HepG2 (cell line): Measurements from ENCODE around the gene CD151.

Experiments
- ELF1 ChIP-seq: sonication (generic); formaldehyde crosslinking; IDR thresholded peaks from 2 replicates; pipeline ENCODE4 v1.4.0; 2020; ENCODE audit warnings: missing genetic modification reagents
- POLR2AphosphoS5 ChIP-seq: IDR thresholded peaks from 2 replicates; pipeline ENCODE4 v1.6.1; 2012; ENCODE audit warnings: low read depth, low read length
- SIN3A ChIP-seq: IDR thresholded peaks from 2 replicates; pipeline ENCODE4 v1.6.1; 2011; ENCODE audit warnings: low read depth, mild to moderate bottlenecking, control low read depth, low read length, borderline replicate concordance
- YY1 ChIP-seq: IDR thresholded peaks from 2 replicates; pipeline ENCODE4 v1.6.1; 2011; ENCODE audit warnings: low read length, low read depth, moderate library complexity, mild to moderate bottlenecking; ENCODE audit not compliant: insufficient read depth, insufficient replicate concordance
- TF ChIP-seq, protein P1 (sequence below): sonication (generic); formaldehyde crosslinking; IDR thresholded peaks from 2 replicates; pipeline ENCODE4 v1.5.0; 2020; ENCODE audit warnings: mild to moderate bottlenecking, missing genetic modification reagents, moderate library complexity

GRCh38 chr11:803770-804598 is 28.8 kb upstream of the CD151 start:
- TF ChIP-seq YY1, result no peak
- no peak for TF ChIP-seq SIN3A
- TF ChIP-seq ELF1 (CRISPR knock-in tag), result no peak
- no peak for TF ChIP-seq POLR2AphosphoS5
- TF ChIP-seq, protein P1, sequence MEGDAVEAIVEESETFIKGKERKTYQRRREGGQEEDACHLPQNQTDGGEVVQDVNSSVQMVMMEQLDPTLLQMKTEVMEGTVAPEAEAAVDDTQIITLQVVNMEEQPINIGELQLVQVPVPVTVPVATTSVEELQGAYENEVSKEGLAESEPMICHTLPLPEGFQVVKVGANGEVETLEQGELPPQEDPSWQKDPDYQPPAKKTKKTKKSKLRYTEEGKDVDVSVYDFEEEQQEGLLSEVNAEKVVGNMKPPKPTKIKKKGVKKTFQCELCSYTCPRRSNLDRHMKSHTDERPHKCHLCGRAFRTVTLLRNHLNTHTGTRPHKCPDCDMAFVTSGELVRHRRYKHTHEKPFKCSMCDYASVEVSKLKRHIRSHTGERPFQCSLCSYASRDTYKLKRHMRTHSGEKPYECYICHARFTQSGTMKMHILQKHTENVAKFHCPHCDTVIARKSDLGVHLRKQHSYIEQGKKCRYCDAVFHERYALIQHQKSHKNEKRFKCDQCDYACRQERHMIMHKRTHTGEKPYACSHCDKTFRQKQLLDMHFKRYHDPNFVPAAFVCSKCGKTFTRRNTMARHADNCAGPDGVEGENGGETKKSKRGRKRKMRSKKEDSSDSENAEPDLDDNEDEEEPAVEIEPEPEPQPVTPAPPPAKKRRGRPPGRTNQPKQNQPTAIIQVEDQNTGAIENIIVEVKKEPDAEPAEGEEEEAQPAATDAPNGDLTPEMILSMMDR (CRISPR knock-in tag), result no peak
